ENCODE results near the gene WDR1.

The WDR1 gene

GRCh38 chr4:10151182-10151581 is 34.6 kb upstream of the WDR1 start:
- H3K4me3 ChIP-seq (ENCODE audit: low read length), result no peak overlapping the region
- no peak for TF ChIP-seq CTCF (conservative IDR thresholded peaks at IDR 0.05; ENCODE audit: low read depth, low read length)
- no peak for DNase-seq (ENCODE audit: low read depth)

- DNase-seq (ENCODE audit: low read depth), result no peak
- H3K4me3 ChIP-seq (ENCODE audit: low read length), result no peak overlapping the region
- no peak for TF ChIP-seq CTCF (conservative IDR thresholded peaks at IDR 0.05; ENCODE audit: low read depth, low read length)
Measured at GRCh38 chr4:10144966-10145365, 28.4 kb upstream of the WDR1 start.

GRCh38 chr4:10144479-10144878 is 27.9 kb upstream of the WDR1 start:
- no peak for TF ChIP-seq CTCF (conservative IDR thresholded peaks at IDR 0.05; ENCODE audit: low read depth, low read length)
- H3K4me3 ChIP-seq (ENCODE audit: low read length), result no peak overlapping the region
- no peak for DNase-seq (ENCODE audit: low read depth)

- no peak overlapping the region for H3K4me3 ChIP-seq (ENCODE audit: low read length)
- DNase-seq (ENCODE audit: low read depth), result no peak
- no peak for TF ChIP-seq CTCF (conservative IDR thresholded peaks at IDR 0.05; ENCODE audit: low read depth, low read length)
Measured at GRCh38 chr4:10143171-10143570, 26.6 kb upstream of the WDR1 start.

GRCh38 chr4:10140866-10141759 is 24.5 kb upstream of the WDR1 start:
- no peak overlapping the region for H3K4me3 ChIP-seq (ENCODE audit: low read length)
- DNase-seq (ENCODE audit: low read depth), result no peak
- peak; percentile 27 for TF ChIP-seq CTCF (conservative IDR thresholded peaks at IDR 0.05; ENCODE audit: low read depth, low read length)

DNA sequence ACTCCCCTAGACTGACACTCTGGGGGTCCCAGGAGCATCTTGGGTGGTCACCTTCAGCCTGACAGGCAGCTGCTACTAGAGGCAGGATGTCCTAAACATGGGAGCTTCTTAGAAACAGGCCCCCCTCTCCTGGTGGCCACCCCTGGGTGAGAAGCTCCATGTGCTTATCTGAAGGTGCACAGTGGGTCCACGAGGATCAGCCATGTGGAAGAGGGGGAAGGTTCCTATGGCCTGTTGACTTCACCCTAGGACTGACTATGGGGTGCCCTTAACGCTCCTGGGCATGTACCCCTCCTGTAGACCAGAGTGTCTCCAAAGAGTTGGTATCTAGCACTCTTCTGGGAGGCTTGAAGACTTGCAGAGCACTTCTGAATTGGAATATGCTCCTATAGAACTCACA is 22.9 kb upstream of the WDR1 start:
- no peak for DNase-seq (ENCODE audit: low read depth)
- TF ChIP-seq CTCF (conservative IDR thresholded peaks at IDR 0.05; ENCODE audit: low read depth, low read length), result no peak
- no peak overlapping the region for H3K4me3 ChIP-seq (ENCODE audit: low read length)

GRCh38 chr4:10135260-10135659 is 18.7 kb upstream of the WDR1 start:
- no peak for TF ChIP-seq CTCF (conservative IDR thresholded peaks at IDR 0.05; ENCODE audit: low read depth, low read length)
- no peak for DNase-seq (ENCODE audit: low read depth)
- no peak overlapping the region for H3K4me3 ChIP-seq (ENCODE audit: low read length)
